ENCODE measurements around the gene CLEC5A.
"Not testable (repeated sequence)": the region's sequence is repeated elsewhere in the genome, so short reads cannot be mapped to it uniquely, and the experiment has no call there.

The CLEC5A gene

DNA sequence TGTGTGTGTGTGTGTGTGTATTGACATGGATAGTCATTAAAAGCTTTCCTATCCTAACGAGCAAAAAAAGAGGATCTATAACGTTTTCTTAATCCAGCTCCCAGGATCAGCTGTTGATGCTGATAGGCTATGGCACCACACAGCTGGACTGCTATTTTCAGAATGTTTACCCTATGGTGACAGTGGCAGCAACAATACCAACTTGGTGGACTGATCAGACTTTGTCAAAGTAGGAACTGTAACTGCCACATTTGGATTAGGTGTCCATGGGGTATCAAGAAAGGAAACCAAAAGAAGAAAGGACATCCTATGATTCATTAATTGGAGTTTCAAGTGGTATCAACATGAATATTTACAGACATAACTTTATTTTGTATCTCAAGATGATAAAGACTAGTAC is 2.7 kb upstream of the CLEC5A start:
- no peak for DNase-seq (ENCODE audit: low read depth in 1 of 2, low spot score in 1 of 2)

GRCh38 chr7:141949021-141949420 is 2.2 kb upstream of the CLEC5A start:
- DNase-seq (ENCODE audit: low read depth in 1 of 2, low spot score in 1 of 2) = no peak

DNA sequence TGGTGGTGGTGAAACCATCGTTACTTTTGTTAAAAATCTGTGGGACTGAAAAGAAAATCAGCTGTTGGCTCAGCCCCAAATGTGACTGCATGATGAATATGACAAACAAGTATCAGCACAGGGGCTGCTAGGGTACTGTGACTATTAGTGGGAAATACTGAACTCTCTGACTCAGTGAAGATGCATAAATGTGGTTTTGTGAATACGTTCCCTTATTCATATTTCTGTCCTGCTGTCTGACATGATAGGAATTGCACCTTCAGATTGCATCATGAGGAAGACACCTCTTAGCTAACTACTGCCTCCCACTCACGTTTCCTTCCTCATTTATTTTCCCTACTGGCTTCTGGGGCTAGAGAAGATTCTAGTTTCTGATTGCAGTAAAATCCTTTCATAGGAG is 1.4 kb downstream of the CLEC5A start:
- no peak for DNase-seq (ENCODE audit: low read depth in 1 of 2, low spot score in 1 of 2)

- DNase-seq (ENCODE audit: low read depth in 1 of 2, low spot score in 1 of 2) = no peak
Measured at GRCh38 chr7:141944811-141945210, 2.0 kb downstream of the CLEC5A start.

- DNase-seq (ENCODE audit: low read depth in 1 of 2, low spot score in 1 of 2) = no peak
Measured at GRCh38 chr7:141943846-141944245, 2.9 kb downstream of the CLEC5A start.

GRCh38 chr7:141941075-141941474 is 5.7 kb downstream of the CLEC5A start:
- DNase-seq (ENCODE audit: low read depth in 1 of 2, low spot score in 1 of 2) = no peak

DNA sequence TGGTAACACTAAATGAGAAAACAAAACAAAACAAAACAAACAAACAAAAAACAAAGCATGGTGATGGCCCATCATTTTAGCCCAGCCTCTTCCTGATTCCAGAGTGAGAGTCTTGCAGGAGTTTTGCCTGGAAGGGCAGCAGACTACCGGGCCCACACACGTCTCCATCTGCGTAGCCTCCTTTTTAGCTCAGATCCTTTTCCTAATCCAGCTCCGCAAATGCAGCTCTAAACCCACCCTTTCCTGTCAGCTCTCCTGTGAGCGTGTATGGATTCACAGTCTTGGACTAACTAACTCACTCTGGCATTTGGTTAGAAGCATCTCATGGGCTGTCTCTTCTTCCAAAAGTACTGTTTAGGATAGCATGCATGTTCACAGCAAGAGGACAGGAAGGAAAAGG is 16.6 kb downstream of the CLEC5A start:
- no peak for DNase-seq (ENCODE audit: low read depth in 1 of 2, low spot score in 1 of 2)

DNA sequence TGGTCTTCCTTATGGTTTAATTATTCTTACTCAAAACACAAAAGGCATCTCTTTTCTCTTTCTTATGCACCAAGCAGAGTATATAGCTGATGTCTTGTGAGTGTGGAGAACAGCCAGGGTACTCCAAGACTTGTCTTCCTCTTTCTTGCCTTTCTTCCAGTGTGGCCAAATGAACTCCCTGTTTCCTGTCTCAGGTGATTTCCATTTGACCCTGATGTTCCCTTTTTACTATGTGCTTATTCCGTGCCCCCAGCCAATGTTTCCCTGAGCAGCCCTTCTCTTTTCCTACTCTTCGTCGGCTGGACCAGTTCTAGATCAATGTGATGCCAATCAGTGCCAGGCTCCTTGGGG is 18.0 kb downstream of the CLEC5A start:
- no peak for DNase-seq (ENCODE audit: low read depth in 1 of 2, low spot score in 1 of 2)

DNA sequence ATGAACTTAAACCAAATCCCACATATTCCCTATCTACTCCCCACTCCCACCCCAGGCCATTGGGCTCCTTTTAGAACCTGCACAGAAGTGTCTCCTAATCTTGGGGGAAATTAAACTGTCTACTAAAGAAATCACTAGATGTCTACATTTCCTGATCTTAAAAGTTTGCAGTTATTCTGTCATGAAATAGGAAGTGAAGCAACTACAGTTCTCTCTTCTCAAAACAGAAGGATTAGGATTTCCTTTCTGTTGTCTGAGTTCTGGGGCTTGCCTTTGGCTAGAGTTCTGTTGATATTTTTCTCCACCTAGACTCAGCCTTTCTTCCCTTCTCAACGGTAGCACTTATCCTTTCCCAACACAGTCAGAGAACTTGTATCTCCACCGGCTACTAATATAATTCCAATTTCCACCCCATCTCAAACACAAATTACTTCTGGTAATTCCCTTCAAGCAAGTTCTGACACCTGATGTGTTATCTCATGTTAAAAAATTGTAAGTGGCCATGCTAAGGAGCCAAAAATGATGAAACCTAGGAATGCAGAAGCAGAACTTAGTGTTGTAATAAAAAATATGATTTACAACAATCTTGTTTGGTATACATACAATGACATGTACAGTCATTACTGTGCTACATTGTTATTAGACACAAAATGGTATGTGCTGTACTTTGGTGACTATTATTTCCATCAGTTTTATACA is 18.5 kb downstream of the CLEC5A start:
- no peak for DNase-seq (ENCODE audit: low read depth in 1 of 2, low spot score in 1 of 2)

DNA sequence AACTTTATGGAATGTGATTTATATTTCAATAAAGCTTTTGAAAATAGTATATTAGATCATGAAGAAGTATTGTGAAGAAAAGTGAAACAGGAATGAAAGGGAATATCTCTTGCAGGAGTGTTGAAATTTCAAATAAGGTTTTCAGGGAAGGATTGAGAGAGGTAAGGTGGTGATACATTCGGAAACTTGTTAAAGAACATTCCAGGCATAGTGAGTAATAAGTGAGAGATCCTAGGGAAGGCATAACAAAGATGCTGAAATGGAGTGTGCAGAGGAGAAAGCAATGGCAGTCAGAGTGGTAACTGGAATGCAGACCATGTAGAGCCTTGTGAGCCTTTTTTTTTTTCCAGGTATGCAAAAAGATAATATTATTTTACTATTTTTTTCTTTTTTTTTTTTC is 26.5 kb downstream of the CLEC5A start:
- no peak for DNase-seq (ENCODE audit: low read depth in 1 of 2, low spot score in 1 of 2)

- DNase-seq (ENCODE audit: low read depth in 1 of 2, low spot score in 1 of 2) = no peak
Measured at GRCh38 chr7:141916099-141916498, 30.7 kb downstream of the CLEC5A start, which contains the start of gene OR9A4. TSS of gene OR9A4 (plus strand) at chr7:141916399. CDS start at chr7:141918876, 2,477 bp downstream.

DNA sequence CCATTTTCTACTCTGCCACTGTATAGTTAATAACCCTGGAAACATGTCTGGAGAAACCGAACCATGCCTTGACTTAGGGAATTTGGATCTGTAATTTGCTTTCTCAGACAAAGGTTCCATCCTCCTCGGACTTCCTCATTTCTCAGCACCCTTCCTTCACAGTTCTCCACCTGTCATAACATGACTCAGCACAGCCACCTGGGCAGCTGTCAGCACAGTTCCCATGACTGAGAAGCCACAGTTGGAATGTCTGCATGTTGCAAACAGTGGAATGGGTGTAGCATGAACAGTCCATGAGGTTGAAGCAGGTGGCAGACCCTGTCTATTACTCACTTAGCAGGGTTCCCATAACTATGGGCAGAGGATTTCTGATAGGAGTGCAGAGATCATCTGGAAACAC is 31.2 kb downstream of the CLEC5A start:
- DNase-seq (ENCODE audit: low read depth in 1 of 2, low spot score in 1 of 2) = no peak

- no peak for DNase-seq (ENCODE audit: low read depth in 1 of 2, low spot score in 1 of 2)
Measured at GRCh38 chr7:141911391-141911790, 35.4 kb downstream of the CLEC5A start.

- DNase-seq (ENCODE audit: low read depth in 1 of 2, low spot score in 1 of 2) = no peak
Measured at GRCh38 chr7:141906285-141906684, 40.5 kb downstream of the CLEC5A start.

DNA sequence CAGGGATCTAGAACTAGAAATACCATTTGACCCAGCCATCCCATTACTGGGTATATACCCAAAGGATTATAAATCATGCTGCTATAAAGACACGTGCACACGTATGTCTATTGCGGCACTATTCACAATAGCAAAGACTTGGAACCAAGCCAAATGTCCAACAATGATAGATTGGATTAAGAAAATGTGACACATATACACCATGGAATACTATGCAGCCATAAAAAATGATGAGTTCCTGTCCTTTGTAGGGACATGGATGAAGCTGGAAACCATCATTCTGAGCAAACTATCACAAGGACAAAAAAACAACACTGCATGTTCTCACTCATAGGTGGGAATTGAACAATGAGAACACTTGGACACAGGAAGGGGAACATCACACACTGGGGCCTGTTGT is 47.4 kb downstream of the CLEC5A start:
- not testable (repeated sequence) for DNase-seq (ENCODE audit: low read depth in 1 of 2, low spot score in 1 of 2)

- DNase-seq (ENCODE audit: low read depth in 1 of 2, low spot score in 1 of 2) = no peak
Measured at GRCh38 chr7:141891336-141891735, 55.4 kb downstream of the CLEC5A start.

GRCh38 chr7:141889321-141889720 is 57.5 kb downstream of the CLEC5A start:
- no peak for DNase-seq (ENCODE audit: low read depth in 1 of 2, low spot score in 1 of 2)

- DNase-seq (ENCODE audit: low read depth in 1 of 2, low spot score in 1 of 2) = no peak
Measured at GRCh38 chr7:141884539-141885225, 62.1 kb downstream of the CLEC5A start.

DNA sequence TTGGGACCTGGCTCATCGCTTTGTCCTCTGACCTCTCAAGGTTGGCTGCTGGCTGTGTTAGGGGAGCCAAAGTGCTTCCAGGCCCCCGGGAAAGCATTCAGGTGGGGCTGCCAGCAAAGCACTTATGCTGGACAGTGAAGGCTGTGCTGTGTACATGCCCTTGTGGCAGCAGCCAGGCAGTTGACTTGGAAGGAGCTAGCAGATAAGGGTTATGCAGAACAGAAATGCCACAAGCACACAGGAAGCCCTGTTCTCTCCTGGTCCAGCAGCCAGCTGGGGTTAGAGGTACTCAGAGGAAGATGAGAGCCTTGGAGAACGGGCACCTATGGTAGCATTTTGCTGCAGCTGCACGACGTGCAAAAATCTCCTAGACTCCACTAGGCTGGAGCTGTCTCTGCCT is 65.8 kb downstream of the CLEC5A start:
- DNase-seq (ENCODE audit: low read depth in 1 of 2, low spot score in 1 of 2) = no peak

DNA sequence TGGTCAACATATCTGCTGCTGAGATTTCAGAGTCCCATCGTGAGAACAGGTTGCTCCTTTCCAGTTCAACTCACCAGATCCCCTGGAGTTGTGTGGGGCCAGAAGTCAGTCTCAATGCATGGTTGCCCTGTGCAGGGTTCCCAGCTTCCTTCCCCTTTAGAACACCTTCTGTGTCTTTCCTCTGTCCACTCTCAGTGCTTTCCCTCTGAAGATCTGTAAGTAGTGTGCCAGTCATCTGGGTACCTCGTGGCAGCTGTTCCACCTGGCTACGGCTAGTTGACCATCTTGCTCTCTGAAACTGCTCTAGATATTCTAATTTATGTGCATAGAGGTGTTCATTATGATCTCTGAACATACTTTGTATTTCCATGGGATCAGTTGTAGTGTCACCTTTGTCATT is 69.4 kb downstream of the CLEC5A start:
- DNase-seq (ENCODE audit: low read depth in 1 of 2, low spot score in 1 of 2) = no peak

Data from activated T-helper 1 cell treated with anti-CD3 and anti-CD28 coated beads, Interleukin-2, amount 50 U/mL, for 16 hours (primary cell).